Effector memory CD8-positive, alpha-beta T cell (primary cell): ENCODE measurements around the gene PNMA1.

Experiments
- ATAC-seq: fragments of 150-1000 bp; cut with Tn5 transposase; replicated peaks from 2 replicates; pipeline ENCODE4 v1.10.0; 2021; ENCODE audit warnings: mild to moderate bottlenecking, moderate library complexity
- DNase-seq, 3 experiments: peaks; one replicate each; pipeline ENCODE4 v3.0.0; 2021
- H3K27ac Mint-ChIP-seq, 2 donors: one replicate each; pipeline ENCODE4 v1.8.0; 2022; ENCODE audit warnings: mild to moderate bottlenecking in 2 of 2, mixed read lengths in 2 of 2, moderate library complexity in 2 of 2
- H3K27me3 Mint-ChIP-seq, 2 donors: one replicate each; pipeline ENCODE4 v1.8.0; 2022; ENCODE audit warnings: mixed read lengths in 2 of 2
- H3K36me3 Mint-ChIP-seq: one replicate; pipeline ENCODE4 v1.8.0; 2022; ENCODE audit warnings: mild to moderate bottlenecking, moderate library complexity, mixed read lengths; ENCODE audit not compliant: insufficient read depth
- H3K4me1 Mint-ChIP-seq, 2 donors: one replicate each; pipeline ENCODE4 v1.8.0; 2022; ENCODE audit warnings: low read depth in 2 of 2, mixed read lengths in 2 of 2
- H3K4me3 Mint-ChIP-seq, 2 donors: one replicate each; pipeline ENCODE4 v1.8.0; 2022; ENCODE audit warnings: mild to moderate bottlenecking in 2 of 2, mixed read lengths in 2 of 2, moderate library complexity in 2 of 2
- H3K9me3 Mint-ChIP-seq, 2 donors: one replicate each; pipeline ENCODE4 v1.8.0; 2022; ENCODE audit warnings: mixed read lengths in 2 of 2
- total RNA-seq, 9 experiments: gene quantifications; one replicate each; lab custom pipeline; 2026; lab: John Stamatoyannopoulos, UW

PNMA1 gene
- total RNA-seq, result 54.4 to 101 (median 61.0) reads per million in 9 experiments

GRCh38 chr14:73713803-73714655, at the start of gene PNMA1:
TSS of gene PNMA1 (minus strand) at chr14:73714384. CDS start at chr14:73713639, 745 bp downstream.
- Mint-ChIP-seq H3K27me3 (no peaks in the 10 kb centered on the region), H3K4me1 (peaks cover 21 to 34% of the 10 kb centered on the region in 2 donors), H3K36me3 (peaks cover 53% of the 10 kb centered on the region), H3K27ac (peak within 1 kb of the TSS; percentile 93 to 95), H3K9me3 (no peaks in the 10 kb centered on the region), H3K4me3 (peak within 1 kb of the TSS; percentile 90 to 95)
- DNase-seq (peak; percentile 79 to 84 (median 80)), ATAC-seq (peak; percentile 78)

- no peak for DNase-seq
- Mint-ChIP-seq H3K36me3 (peaks cover 32% of the 10 kb centered on the region), H3K27me3 (no peaks in the 10 kb centered on the region), H3K4me3 (peak overlapping the region in 1 of 2 donors; percentile 72), H3K27ac (peak overlapping the region; percentile 98), H3K9me3 (no peaks in the 10 kb centered on the region), H3K4me1 (peaks cover 49 to 61% of the 10 kb centered on the region in 2 donors)
- ATAC-seq, result no peak
Measured at GRCh38 chr14:73763396-73763795, 49.2 kb upstream of the PNMA1 start.

GRCh38 chr14:73762375-73762822, 48.2 kb upstream of the PNMA1 start:
- ATAC-seq (no peak), DNase-seq (peak in 1 of 3 experiments; percentile 22)
- Mint-ChIP-seq H3K4me1 (peaks cover 58 to 71% of the 10 kb centered on the region in 2 donors), H3K27me3 (no peaks in the 10 kb centered on the region), H3K27ac (peak overlapping the region; percentile 98), H3K36me3 (peaks cover 42% of the 10 kb centered on the region), H3K4me3 (peak overlapping the region; percentile 72 to 86), H3K9me3 (no peaks in the 10 kb centered on the region)

GRCh38 chr14:73761618-73762355, 47.6 kb upstream of the PNMA1 start:
- Mint-ChIP-seq H3K4me3 (peak overlapping the region; percentile 72 to 86), H3K36me3 (peaks cover 43% of the 10 kb centered on the region), H3K27ac (peak overlapping the region; percentile 98), H3K4me1 (peaks cover 61 to 77% of the 10 kb centered on the region in 2 donors), H3K27me3 (no peaks in the 10 kb centered on the region), H3K9me3 (no peaks in the 10 kb centered on the region)
- DNase-seq (no peak), ATAC-seq (no peak)

- DNase-seq (no peak), ATAC-seq (no peak)
- H3K4me1 Mint-ChIP-seq, result peaks cover 64 to 78% of the 10 kb centered on the region in 2 donors
- H3K4me3 Mint-ChIP-seq, result peak overlapping the region; percentile 86 to 90
- H3K36me3 Mint-ChIP-seq, result peaks cover 49% of the 10 kb centered on the region
- peak overlapping the region; percentile 98 for H3K27ac Mint-ChIP-seq
- H3K9me3 Mint-ChIP-seq, result no peaks in the 10 kb centered on the region
- no peaks in the 10 kb centered on the region for H3K27me3 Mint-ChIP-seq
Measured at GRCh38 chr14:73760598-73761586, 46.7 kb upstream of the PNMA1 start.

GRCh38 chr14:73759714-73760597, 45.8 kb upstream of the PNMA1 start:
- Mint-ChIP-seq H3K27ac (peak overlapping the region; percentile 98), H3K4me3 (peak overlapping the region; percentile 86 to 90), H3K36me3 (peaks cover 54% of the 10 kb centered on the region), H3K9me3 (no peaks in the 10 kb centered on the region), H3K27me3 (no peaks in the 10 kb centered on the region), H3K4me1 (peaks cover 65 to 78% of the 10 kb centered on the region in 2 donors)
- ATAC-seq (peak; percentile 77), DNase-seq (peak; percentile 97)

GRCh38 chr14:73759183-73759713, 45.1 kb upstream of the PNMA1 start:
- Mint-ChIP-seq H3K27me3 (no peaks in the 10 kb centered on the region), H3K4me3 (peak overlapping the region; percentile 93 to 95), H3K4me1 (peaks cover 67 to 82% of the 10 kb centered on the region in 2 donors), H3K9me3 (no peaks in the 10 kb centered on the region), H3K36me3 (peaks cover 56% of the 10 kb centered on the region), H3K27ac (peak overlapping the region; percentile 95 to 97)
- DNase-seq, result peak in 2 of 3 experiments; percentile 29 to 41
- no peak for ATAC-seq

DNA sequence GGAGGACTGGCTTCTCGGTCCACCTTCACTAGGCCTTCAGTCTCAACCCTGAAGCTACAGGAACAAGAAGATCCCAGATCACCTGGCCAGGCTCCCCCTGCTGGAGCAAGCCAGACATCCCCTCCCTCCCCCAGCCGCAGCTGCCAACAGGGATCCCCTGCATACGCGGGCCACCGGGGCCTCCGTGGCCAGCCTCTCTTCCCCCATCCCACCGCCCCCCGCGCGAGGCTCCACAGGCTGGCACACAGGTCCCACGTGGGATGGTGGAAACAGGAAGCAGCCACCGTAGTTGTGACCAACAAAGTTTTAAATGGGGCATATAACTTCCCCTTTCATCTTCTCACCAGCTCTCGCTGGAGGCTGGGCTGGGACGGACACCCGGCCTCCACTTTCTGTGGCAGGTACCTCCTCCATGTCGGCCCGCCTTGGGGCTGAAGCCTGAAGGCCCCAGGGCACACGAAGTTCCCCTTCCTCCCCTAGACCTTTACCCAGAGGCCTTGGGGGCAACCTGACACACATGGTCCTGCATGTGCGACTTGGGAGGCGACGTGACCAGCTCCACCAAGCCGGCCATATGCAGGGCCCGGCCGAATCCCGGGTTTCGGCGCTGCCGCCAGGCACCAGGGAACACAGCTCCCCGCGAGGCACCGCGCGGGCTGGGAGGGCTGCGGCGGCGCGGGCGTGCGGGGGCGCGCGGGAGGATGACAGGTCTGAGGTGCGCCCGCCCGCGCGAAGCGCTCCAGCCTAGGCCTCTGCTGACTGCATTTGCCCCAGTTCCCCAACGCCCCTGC, 44.4 kb upstream of the PNMA1 start:
- H3K27me3 Mint-ChIP-seq, result no peaks in the 10 kb centered on the region
- H3K36me3 Mint-ChIP-seq, result peaks cover 56% of the 10 kb centered on the region
- DNase-seq (peak; percentile 66 to 75 (median 70)), ATAC-seq (peak; percentile 34)
- H3K4me3 Mint-ChIP-seq, result peak overlapping the region; percentile 93 to 95
- peaks cover 73 to 83% of the 10 kb centered on the region in 2 donors for H3K4me1 Mint-ChIP-seq
- H3K9me3 Mint-ChIP-seq, result no peaks in the 10 kb centered on the region
- H3K27ac Mint-ChIP-seq, result peak overlapping the region; percentile 95 to 97

GRCh38 chr14:73757876-73758391, 43.8 kb upstream of the PNMA1 start:
- peak overlapping the region; percentile 95 to 97 for H3K27ac Mint-ChIP-seq
- H3K27me3 Mint-ChIP-seq, result no peaks in the 10 kb centered on the region
- no peak for DNase-seq
- H3K9me3 Mint-ChIP-seq, result no peaks in the 10 kb centered on the region
- no peak for ATAC-seq
- peak overlapping the region; percentile 93 to 95 for H3K4me3 Mint-ChIP-seq
- H3K36me3 Mint-ChIP-seq, result peaks cover 62% of the 10 kb centered on the region
- H3K4me1 Mint-ChIP-seq, result peaks cover 73 to 82% of the 10 kb centered on the region in 2 donors

DNA sequence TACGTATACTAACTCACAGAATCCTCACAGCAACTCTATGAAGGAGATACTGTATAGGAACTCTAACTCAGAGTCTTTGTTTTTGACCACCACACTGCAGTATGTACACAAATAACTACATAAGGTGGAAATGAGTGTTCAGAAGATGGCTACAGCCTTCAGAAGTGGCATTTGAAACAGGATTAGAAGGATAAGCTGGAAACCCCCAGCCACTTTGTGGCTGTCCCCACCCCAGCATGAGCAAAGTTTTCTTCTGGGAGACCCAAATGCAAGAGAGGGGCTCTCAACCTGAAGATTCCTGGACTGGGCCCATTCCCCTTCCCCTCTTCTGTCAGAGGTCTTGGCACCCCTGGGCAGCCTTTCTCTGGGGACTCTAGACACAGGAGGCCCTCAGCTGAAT, 43.2 kb upstream of the PNMA1 start:
- peak overlapping the region; percentile 93 to 95 for H3K4me3 Mint-ChIP-seq
- H3K4me1 Mint-ChIP-seq, result peaks cover 73 to 81% of the 10 kb centered on the region in 2 donors
- H3K27me3 Mint-ChIP-seq, result no peaks in the 10 kb centered on the region
- no peak for DNase-seq
- no peak for ATAC-seq
- H3K9me3 Mint-ChIP-seq, result no peaks in the 10 kb centered on the region
- H3K27ac Mint-ChIP-seq, result peak overlapping the region; percentile 95 to 97
- peaks cover 64% of the 10 kb centered on the region for H3K36me3 Mint-ChIP-seq
